ENCODE measurements around the gene CELSR2. TPM values are rescaled to one million over a fixed set of nuclear protein-coding genes. Genes with fewer than 3 reads are reported as not detected.

Gene CELSR2
- total and polyA plus RNA-seq, 2 donors (not counting 1 experiment from before 2014, with no cell fraction given), result 0.57 to 2.7 TPM

DNA sequence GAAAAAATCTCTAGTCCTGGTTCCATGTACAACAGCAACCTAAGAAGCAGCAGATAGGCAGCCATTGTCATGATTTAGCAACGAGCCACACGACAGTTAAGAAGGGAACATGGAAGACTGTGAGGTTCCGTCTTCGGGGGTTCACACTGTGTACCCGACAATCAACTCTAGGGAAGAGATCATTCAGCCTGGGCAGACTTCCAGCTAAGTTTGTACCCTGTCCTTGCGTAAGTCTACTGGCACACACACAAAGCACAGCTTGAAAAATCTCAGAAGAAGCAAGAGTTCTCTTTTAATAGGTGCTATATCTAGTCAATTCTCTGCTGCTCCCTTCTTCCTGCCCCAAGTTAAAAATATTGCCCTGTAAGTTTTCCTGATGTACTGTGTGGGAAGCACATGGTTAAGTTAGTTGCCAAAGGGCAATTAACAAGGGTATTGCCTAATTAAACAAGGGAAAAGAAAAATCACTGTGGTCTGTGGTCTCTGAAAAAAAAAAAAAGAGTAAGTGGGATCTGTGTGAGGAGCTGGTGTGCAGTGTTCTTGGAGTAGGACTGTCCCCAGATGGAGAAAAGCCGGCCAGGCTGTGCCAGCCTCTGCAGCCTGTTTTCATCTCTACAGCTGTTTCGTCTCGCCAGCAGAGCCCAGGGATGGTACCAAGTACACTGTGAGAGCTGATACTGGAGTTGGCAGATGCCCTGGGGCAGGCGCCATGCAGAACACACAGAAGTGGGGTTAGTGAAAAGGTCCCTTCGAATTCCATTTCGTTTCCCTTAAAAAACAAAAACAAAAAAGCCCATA is 63.8 kb downstream of the CELSR2 start:
- intact Hi-C loops (cut with micrococcal nuclease), result no loop called here
- 100% methylated on average over 6 of the region's 12 CpGs for WGBS (ENCODE audit: insufficient coverage)
- Mint-ChIP-seq H3K4me3 (no peak overlapping the region), H3K9me3 (ENCODE audit: insufficient read depth) (no peaks in the 10 kb centered on the region), H3K27me3 (no peaks in the 10 kb centered on the region), H3K4me1 (peaks cover under 1% of the 10 kb centered on the region), H3K27ac (no peak overlapping the region)
- H3K79me2 ChIP-seq (ENCODE audit: control insufficient read depth, insufficient read depth, low read length), result no peaks in the 10 kb centered on the region
- no peak overlapping the region for H2AFZ ChIP-seq (ENCODE audit: insufficient read depth, low read depth, low read length, poor library complexity, severe bottlenecking)
- H4K20me1 ChIP-seq (ENCODE audit: control insufficient read depth, insufficient read depth, low read length, poor library complexity, severe bottlenecking), result no peaks in the 10 kb centered on the region
- ChIA-PET POLR2A (no interaction called here), CTCF (interaction anchor here (0.6 to 0.7 kb wide), 2 partner anchors 12 to 269 kb away, joined by 3 to 4 read pairs; no protein-coding TSS in a partner anchor)
- ATAC-seq (ENCODE audit: low read depth) (no peak), DNase-seq (no peak)
- no peak overlapping the region for H3K4me2 ChIP-seq (replicated peaks; ENCODE audit: low read depth, low read length, poor library complexity, severe bottlenecking)
- H3K4me3 ChIP-seq (ENCODE audit: control extremely low read depth in 1 of 5, extremely low read depth in 1 of 5, insufficient read depth in 1 of 5, low read depth in 2 of 5, low read length in 4 of 5), result no peak overlapping the region
- no peaks in the 10 kb centered on the region for H3K9me3 ChIP-seq (ENCODE audit: control extremely low read depth in 1 of 3, control insufficient read depth in 2 of 3, insufficient read depth in 1 of 3, low read length in 2 of 3)
- peaks cover 0 to 1% of the 10 kb centered on the region in 2 donors for H3K4me1 ChIP-seq (ENCODE audit: control insufficient read depth in 2 of 2, insufficient read depth in 2 of 2, low read length in 2 of 2)
- no peaks in the 10 kb centered on the region for H3K36me3 ChIP-seq (replicated peaks in 1 of 2; ENCODE audit: control extremely low read depth in 1 of 2, control insufficient read depth in 1 of 2, extremely low read depth in 1 of 2, insufficient read depth in 2 of 2, low read length in 1 of 2)
- H3K27ac ChIP-seq (ENCODE audit: low read length in 2 of 2), result no peak overlapping the region
- no peak for TF ChIP-seq EZH2 (IDR thresholded peaks at IDR 0.05; ENCODE audit: borderline replicate concordance, insufficient read depth, low read depth, low read length, poor library complexity, severe bottlenecking)
- TF ChIP-seq, protein P1, sequence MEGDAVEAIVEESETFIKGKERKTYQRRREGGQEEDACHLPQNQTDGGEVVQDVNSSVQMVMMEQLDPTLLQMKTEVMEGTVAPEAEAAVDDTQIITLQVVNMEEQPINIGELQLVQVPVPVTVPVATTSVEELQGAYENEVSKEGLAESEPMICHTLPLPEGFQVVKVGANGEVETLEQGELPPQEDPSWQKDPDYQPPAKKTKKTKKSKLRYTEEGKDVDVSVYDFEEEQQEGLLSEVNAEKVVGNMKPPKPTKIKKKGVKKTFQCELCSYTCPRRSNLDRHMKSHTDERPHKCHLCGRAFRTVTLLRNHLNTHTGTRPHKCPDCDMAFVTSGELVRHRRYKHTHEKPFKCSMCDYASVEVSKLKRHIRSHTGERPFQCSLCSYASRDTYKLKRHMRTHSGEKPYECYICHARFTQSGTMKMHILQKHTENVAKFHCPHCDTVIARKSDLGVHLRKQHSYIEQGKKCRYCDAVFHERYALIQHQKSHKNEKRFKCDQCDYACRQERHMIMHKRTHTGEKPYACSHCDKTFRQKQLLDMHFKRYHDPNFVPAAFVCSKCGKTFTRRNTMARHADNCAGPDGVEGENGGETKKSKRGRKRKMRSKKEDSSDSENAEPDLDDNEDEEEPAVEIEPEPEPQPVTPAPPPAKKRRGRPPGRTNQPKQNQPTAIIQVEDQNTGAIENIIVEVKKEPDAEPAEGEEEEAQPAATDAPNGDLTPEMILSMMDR (IDR thresholded peaks at IDR 0.05), result no peak
- H3K9ac ChIP-seq (ENCODE audit: low read length), result no peak overlapping the region
- no peaks in the 10 kb centered on the region for H3K27me3 ChIP-seq (replicated peaks in 1 of 4; ENCODE audit: control extremely low read depth in 1 of 4, control insufficient read depth in 3 of 4, insufficient read depth in 4 of 4, low read length in 3 of 4)

DNA sequence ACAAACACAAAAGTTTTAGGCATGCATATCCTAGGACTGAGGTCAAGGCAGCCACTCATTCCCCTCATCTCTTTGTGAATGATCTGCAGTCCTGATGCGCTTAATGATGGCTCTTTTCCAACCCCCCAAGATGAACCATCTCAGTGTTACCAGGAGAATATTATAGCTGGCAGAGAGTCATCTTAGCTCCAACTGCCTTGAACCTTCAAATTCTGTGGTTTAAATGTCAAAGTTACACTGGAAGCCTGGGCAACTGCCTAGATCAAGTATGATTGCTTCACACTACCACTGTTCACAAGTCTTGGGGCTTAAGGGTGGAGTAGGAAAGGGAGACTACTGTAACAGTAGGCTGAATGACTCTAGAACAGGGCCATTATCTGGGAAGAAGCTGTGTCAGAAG is 65.5 kb downstream of the CELSR2 start:
- no peak for TF ChIP-seq EZH2 (IDR thresholded peaks at IDR 0.05; ENCODE audit: borderline replicate concordance, insufficient read depth, low read depth, low read length, poor library complexity, severe bottlenecking)
- TF ChIP-seq, protein P1 (IDR thresholded peaks at IDR 0.05), result no peak
- Histone ChIP-seq H2AFZ (ENCODE audit: insufficient read depth, low read depth, low read length, poor library complexity, severe bottlenecking) (no peak overlapping the region), H3K9me3 (ENCODE audit: control extremely low read depth in 1 of 3, control insufficient read depth in 2 of 3, insufficient read depth in 1 of 3, low read length in 2 of 3) (no peaks in the 10 kb centered on the region), H3K4me3 (ENCODE audit: control extremely low read depth in 1 of 5, extremely low read depth in 1 of 5, insufficient read depth in 1 of 5, low read depth in 2 of 5, low read length in 4 of 5) (no peak overlapping the region), H3K36me3 (replicated peaks in 1 of 2; ENCODE audit: control extremely low read depth in 1 of 2, control insufficient read depth in 1 of 2, extremely low read depth in 1 of 2, insufficient read depth in 2 of 2, low read length in 1 of 2) (no peaks in the 10 kb centered on the region), H3K4me1 (ENCODE audit: control insufficient read depth in 2 of 2, insufficient read depth in 2 of 2, low read length in 2 of 2) (no peaks in the 10 kb centered on the region), H3K27me3 (replicated peaks in 1 of 4; ENCODE audit: control extremely low read depth in 1 of 4, control insufficient read depth in 3 of 4, insufficient read depth in 4 of 4, low read length in 3 of 4) (no peaks in the 10 kb centered on the region), H3K79me2 (ENCODE audit: control insufficient read depth, insufficient read depth, low read length) (no peaks in the 10 kb centered on the region), H3K9ac (ENCODE audit: low read length) (no peak overlapping the region), H3K27ac (ENCODE audit: low read length in 2 of 2) (no peak overlapping the region), H3K4me2 (replicated peaks; ENCODE audit: low read depth, low read length, poor library complexity, severe bottlenecking) (no peak overlapping the region), H4K20me1 (ENCODE audit: control insufficient read depth, insufficient read depth, low read length, poor library complexity, severe bottlenecking) (no peaks in the 10 kb centered on the region)
- ATAC-seq (ENCODE audit: low read depth) (no peak), DNase-seq (no peak)
- Mint-ChIP-seq H3K4me3 (no peak overlapping the region), H3K27me3 (peaks cover 5% of the 10 kb centered on the region), H3K4me1 (no peaks in the 10 kb centered on the region), H3K27ac (no peak overlapping the region), H3K9me3 (ENCODE audit: insufficient read depth) (no peaks in the 10 kb centered on the region)
- WGBS (ENCODE audit: insufficient coverage), result no CpG with 5 or more reads among the region's 1 CpG
- POLR2A ChIA-PET, result interaction anchor here (0.7 kb wide), 2 partner anchors 83 to 939 kb away, joined by 8 to 10 read pairs; partner anchors contain the start of gene SORT1
- CTCF ChIA-PET, result interaction anchor here (0.6 to 0.9 kb wide), 2 partner anchors 36 to 235 kb away, joined by 3 to 4 read pairs; no protein-coding TSS in a partner anchor
- intact Hi-C loops (cut with micrococcal nuclease), result no loop called here

Measured in B cell (primary cell).